ENCODE results near the gene USP48.
A peak's percentile ranks its signal among the peaks of the same experiment; 100 is the strongest.

Gene USP48

DNA sequence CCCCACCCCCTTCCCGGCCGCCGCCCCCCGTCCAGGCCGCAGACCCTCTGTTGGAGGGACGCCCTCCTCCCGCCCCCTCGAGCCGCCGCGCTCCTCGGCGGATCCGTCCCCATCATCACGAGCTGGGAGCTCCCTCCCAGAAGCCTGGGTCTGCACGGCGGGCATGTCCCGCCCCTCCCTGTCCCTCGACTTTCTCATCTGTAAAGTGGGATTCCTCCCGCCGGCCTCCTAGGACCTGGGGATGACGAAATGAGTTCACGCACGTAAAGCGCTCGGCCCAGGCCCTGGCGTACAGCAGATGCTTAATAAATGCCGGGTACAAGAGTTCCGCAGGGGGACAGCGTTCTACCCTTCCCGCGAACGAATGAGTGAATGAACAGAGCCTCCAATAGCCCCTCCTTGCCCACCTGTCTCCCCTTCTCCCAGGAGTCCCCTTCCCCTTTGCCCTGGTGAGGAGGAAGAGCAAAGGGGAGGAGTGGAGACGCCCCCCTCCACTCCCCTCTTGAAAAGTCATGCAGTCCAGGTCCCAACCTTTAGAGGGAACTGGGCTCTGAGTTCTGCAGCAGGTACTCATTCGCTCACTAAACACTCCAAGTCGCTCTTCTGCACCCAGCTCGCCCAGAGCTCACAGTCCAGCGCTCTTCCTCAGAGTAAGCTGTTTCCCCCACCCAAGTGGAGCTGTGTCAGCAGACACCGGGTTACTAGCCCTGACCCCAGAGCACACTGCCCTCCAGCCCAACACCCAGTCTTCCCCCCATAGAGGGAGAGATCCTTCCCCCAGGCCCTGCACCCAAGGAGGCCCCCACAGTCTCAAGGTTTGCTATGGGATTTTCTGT, 130.6 kb downstream of the USP48 start:
- DNase-seq, result no peak

DNA sequence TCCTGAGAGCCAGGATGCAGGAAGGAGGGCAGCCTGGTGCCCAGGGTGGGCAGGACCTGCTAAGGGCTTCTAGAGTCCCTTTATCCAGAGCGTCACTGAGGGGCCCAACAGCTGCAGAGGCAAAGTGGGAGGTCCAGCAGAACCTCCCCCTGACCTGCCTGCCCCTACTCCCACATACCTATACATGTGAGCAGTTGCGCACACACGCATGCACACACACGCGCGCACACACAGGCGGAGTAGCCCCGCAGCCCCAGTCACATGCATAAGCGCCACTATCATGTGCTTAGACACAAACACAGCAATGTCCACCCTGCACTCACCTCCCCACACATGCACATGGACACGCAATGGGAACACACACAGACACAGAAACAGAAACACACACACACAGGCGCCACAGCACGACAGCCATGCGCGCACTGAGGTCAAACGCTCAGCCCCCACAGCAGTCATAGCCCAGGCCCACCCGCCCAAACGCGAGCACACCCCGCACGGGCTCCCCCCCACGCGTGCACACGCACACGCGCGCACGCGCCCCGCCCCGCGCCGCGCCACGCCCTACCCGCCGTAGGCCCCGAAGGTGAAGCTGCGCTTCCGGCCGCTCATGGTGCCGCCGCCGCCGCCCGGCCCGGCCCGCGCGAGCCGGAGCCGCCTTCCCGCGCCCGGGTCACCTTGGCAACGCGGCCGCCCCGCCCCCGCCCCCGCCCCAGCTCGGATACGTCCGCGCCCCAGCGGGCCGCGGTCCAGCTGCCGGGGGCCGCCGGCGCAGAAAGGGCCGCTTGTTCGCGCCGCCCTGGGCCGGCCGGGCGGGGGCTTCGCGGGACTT, 131.5 kb downstream of the USP48 start:
- DNase-seq, result peak; percentile 37

DNA sequence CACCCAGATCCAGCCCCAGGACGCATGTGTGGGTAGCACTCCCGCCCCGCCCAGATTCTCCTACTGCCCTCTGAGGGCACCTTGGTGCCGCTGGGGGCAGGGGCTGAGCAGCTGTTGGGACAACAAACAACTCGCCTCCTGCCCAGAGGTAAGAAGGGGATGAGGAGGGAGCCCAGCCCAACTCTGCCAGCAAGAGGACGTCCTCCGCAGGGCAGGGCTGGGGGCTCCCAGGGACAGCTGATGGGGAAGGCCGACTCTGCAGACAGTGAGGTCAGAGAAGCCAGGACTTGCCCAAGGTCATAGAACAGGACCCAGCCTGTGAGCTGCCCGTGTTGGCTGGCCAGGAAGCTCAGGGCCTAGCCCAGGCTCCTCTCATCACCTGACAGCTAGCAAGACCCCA, 132.5 kb downstream of the USP48 start:
- no peak for DNase-seq

DNA sequence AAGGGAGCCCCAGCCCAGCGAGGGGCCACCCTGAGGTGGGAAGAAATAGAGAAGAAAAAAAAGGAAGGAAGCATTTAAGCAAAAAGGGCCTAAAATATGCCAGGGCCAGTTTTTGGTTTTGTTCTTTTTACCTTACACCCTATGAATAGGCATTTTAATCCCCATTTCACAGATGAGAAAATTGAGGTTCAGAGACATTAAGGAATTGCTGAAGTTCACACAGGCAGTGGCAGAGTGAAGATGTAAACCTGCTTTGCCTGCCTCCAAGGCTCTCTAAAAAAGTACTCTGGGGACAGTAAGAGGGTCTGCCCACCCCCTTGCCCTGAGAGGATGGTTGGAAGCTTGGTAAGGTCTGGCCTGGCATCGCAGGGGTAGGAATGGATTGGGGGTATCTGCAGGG, 133.6 kb downstream of the USP48 start:
- DNase-seq, result no peak

DNA sequence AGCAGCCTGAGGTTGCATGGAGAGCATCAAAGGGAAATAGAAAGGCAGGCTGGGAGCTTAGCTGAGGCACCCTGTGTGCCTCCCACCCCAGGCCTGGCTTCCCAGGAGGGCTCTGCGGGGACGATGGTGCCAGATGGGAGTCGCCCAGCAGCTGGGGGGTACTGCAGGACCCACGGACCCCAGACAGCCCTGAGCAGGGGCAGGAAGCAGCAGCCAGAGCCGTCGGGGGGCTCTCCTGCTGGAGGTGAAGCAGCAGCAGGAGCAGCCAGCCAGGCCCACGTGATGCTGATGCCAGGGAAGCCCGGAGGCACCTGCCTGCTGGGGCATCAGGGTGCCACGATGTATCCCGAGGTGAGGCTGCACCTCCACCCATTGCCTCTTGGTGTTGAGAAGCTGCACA, 134.2 kb downstream of the USP48 start:
- no peak for DNase-seq

DNA sequence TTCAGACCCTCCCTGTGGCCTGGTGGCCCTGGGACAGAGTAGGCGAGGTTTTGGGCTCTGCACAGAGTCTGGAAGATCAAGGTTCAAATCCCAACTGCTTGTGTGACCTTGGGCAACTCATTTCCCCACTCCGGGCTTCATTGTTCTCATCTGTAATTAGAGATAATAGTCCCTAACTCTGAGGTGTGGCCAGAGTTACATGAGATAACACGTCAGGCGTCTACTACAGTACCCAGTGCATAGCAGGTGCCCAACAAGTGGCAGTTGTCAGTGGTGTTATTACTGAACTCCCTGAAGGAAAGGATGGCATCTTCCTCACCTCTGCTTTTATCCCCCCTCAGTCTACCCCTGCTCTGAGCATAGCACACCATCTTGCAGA, 134.6 kb downstream of the USP48 start:
- DNase-seq, result no peak

DNA sequence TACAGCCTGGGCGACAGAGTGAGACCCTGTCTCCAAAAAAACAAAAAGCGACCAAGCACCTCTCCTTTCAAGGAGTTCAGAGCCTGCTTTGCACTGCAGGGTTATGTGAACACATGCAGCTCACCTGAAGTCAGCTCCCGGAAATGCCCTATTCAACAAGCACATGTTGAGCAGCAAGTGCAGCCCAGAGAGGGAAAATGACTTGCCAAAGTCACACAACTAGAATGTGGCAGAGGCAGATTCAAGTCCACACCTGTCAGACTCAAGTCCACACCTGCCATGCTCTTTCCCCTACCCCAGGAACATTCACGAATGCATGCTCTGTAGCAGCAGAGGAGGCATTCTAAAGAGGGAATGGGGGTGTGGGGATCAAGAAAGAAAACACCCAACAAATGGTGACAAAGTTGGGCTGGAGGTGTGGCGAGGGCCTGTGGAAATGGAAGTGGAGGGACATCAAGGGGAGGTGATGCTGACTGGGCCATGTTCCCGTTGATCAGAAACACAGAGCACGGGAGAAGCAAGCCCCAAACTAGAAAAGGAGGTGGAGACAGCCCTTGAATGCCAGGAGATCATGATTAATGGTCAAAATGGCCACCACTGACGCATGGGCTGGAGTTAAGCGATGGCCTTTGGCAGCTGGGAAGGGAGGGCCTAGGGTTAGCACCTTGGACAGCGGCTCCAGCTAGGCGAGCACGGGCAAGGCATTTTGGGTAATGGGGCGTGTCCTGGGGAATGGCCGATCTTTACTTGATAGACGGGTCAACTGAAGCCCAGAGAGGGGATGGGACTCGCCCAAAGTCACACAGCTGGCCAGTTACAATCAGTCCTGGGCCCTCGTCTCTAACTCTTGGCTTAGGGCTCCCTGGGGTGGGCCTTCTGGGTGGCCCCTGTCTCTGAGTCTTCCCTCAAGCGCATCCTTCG, 135.3 kb downstream of the USP48 start:
- peak; percentile 49 for DNase-seq

DNA sequence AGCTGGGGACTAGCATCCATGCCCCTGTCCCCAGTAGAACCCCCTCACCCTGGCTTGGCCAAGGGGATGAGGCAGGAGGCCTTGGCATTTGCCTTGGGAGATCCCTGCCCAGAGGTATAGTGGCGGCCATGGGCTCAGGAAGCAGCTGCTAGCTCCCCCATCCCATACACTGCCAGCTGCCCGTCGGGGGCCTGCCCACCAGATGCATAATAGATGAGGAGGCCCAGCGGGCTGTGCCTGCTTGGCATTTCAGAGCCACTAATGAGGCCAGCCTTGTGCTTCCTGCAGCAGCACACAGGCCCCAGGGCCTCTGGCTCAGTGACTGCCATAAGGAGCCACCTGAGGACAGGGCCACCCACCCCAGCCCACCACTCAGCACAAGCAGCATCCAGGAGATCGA, 137.4 kb downstream of the USP48 start:
- DNase-seq, result no peak

DNA sequence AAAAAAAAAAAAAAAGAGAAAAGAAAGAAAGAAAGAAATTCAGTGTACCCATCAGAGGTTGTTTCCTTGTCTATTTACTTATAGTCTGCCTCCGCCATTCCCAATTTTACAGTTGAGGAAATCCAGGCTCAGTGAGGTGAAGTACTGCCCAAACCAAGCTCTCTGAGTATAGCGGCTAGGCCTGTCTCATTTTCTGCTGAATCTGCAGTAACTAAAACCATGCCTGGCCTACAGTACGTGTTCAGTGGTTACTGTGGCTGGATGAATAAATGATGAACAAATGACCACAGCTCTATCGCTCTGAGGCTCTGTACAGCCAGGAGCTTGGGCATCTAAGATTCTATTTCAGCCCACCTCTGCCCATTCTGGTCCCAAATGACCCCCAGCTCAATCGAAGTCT, 138.0 kb downstream of the USP48 start:
- DNase-seq, result no peak

DNA sequence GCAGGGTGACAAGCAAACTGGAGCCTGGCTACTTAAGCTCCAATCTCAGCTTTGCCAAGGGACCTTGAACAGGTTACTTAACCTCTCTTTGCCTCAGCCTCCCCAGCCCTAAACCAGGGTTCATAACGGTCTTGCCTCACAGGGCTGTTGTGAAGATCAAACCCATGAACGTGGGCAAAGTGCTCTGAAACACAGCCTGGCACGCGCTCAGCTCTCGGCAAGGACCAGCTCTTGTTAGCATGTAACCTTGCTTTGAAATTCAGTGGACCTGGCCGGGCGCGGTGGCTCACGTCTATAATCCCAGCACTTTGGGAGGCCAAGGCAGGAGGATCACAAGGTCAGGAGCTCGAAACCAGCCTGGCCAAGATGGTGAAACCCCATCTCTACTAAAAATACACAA, 138.6 kb downstream of the USP48 start:
- no peak for DNase-seq

DNA sequence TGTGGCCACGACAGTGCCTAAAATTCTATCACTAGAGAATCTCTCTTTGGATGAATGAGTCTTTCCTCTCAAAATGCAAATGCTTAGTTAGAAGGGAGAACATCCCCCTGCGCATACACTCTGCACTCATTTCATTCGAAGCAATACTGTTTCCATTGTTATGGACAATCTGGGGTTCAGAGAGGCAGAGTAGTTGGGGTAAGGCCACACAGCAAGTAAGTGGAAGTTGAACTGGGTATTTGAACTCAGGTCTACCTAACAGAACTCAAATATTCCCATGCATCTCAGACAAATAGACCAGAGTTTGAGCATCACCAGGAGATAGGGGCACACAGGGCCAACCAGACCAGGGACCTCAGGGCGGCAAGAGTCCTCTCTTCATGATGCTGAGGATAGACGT, 139.3 kb downstream of the USP48 start:
- DNase-seq, result no peak

DNA sequence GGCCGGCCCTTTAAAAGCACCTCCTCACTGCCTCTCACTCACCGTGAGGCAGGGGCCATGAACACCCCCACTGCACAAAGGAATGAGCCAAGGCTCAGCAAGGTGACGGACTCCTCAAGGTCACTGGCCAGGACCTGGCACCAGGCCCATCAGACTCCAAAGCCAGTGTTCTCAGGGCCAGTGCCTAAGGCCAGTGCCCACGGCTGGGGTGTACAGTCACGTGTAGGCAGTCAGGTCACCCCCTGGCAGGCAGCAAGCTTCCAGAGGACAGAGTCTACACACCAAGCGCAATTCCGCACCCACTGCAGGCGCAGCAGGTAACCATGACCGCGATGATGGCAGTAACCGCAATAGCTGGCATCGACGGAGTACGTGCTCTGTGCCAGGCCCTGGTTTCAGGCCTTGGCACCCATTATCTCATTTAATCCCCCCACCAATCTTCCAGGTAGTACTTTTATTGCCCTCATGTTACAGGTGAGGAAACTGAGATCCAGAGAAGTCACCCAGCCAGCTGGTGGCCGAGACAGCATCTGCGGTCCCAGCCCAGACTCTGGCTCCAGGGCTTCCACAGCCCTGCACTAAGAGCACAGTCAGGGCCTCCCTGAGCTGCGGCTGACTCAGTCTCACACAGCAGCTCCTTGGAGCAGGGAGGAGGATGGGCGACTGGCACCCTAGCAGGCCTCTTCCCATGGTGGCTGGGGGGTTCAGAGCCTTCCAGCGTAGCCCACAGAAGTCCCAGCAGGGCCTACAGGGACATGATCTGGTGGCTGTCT, 140.8 kb downstream of the USP48 start:
- no peak for DNase-seq

DNA sequence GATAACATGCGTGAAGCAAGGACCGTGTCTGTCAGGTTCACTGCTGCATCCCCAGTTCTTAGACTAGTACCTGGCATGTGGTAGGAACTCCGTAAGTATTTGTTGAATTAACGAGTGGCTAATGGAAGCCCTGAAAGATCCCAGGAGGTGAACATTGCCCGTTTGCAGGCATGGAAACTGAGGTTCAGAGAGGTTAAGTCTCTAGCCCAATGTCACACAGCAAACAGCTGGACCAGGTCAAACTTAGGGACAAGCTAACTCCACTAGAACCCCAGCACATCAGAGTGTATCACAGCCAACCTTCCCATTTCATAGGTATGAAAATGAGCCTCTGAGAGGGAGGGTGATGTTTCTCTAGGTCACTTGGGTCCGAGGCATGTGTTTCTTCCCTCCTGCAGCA, 141.4 kb downstream of the USP48 start:
- DNase-seq, result no peak

DNA sequence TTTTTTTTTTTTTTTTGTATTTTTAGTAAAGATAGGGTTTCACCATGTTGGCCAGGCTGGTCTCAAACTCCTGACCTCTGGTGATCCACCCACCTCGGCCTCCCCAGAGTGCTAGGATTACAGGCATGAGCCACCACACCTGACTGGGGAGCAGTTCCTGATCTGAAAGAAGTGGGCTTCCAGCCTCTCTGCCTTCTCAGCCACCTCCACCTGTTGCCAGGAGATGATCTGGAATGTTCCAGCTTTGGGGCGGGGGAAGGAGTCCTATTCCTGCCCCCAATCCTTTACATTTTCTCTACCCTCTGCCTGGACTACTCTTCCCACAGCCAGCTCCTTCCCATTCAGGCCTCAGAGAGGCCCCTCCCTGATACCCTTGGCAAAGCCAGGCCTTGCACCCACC, 141.9 kb downstream of the USP48 start:
- DNase-seq, result no peak

DNA sequence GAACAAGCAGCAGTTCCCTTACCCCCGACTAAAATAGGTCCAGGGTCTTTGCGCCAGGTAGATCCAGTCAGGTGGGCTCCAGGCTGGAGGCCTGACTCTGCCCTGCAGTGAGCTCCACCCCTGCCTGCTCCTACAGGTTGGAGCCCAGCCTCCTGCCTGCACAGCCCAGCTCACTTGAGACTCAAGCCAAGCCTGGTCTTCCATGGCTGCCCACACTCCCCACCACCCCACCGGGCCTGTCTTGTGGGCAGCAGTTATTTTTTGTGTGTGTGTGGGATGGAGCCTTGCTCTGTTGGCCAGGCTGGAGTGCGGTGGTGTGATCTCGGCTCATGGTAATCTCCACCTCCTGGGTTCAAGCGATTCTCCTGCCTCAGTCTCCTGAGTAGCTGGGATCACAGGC, 142.3 kb downstream of the USP48 start:
- DNase-seq, result no peak

DNA sequence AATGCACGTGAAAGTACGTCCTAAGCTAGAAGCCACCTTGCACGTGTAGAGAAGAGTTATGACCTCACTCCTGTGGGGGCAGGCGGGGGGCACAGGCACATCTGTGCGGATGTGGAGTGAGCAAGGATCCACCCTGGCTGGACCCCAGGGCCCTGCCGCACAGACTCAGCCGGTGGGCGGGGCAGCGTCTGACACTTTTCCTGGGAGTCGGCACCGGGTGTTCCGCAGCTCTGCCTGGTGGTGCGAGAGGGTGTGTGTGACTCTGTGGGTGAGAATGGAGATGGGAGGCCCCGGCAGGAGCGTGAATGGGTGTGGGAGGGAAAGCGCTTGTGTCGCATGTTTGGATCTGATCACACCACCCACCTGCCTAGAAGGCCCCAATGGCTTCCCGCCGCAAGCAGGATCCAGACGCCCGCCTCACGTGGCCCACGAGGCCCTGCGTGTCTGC, 143.3 kb downstream of the USP48 start:
- no peak for DNase-seq

DNA sequence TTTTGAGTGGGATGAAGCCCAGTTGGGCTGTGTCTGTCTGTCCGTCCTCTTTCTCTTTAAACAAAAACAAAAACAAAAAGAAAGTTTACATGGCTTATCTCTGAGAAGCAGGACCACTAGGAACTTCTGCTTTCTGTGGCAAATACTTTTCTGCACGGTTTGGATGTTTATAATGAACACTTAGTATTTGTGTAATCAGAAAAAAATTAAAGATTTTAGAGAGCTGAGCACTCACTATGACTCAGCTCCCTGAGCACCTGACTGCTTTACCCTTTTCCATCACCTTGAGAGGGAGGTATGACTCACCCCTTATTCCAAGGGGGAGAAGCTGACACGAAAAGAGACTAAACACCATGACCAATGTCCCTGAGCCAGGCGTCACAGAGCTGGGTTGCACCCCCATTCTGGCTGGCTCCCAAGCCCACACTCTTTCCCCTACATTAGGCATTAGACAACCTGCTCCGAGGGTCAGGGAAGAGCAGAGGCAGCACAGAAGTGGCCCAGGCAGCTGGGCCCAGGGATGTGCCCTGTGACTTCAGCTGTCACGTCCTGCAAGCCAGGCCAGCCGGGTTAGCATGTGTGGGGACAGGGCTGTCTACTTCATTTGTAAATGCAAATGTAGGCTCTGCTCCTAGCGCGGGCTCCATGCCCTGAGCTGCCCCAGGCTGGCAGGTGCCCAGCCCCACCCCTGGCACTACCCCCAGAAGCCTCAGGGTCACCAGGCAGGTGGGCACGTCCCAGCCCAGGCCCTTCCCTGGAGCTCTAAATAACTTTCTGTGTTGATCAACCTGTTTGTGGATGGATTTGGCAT, 144.2 kb downstream of the USP48 start:
- DNase-seq, result peak; percentile 52

DNA sequence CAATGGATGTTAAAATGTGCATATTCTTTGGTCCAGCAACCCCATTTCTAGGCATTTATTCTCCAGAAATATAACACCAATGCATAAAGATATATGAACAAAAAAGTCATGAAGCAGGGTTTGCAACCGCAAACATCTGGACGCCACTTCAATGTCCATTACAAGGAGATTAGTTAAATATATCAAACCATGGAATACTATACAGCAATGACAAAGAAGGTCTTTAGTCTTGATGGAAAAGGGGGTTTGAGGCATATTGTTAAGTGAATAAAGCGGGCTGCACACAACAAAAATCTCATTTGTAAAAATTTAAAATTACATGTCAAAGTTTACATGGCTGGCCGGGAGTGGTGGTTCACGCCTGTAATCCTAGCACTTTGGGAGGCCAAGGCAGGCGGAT, 145.4 kb downstream of the USP48 start:
- no peak for DNase-seq

DNA sequence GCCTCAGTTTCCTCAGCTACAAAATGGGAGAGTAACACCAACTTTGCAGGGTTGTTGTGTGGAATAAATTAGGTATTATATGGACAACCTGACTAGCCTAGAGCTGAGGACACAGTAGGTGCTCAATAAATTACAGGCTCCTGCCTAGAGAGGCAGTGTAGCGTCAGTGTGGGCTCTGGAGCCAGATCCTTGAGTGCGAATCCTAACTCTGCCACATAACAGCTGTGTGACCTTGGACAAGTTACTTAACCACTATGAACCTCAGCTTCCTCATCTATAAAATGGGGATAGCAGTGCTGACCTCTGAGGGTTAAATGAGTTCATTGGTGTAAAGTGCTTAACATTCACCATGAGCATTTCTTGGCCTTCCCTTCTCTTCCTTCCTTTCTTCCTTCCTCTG, 146.9 kb downstream of the USP48 start:
- no peak for DNase-seq

DNA sequence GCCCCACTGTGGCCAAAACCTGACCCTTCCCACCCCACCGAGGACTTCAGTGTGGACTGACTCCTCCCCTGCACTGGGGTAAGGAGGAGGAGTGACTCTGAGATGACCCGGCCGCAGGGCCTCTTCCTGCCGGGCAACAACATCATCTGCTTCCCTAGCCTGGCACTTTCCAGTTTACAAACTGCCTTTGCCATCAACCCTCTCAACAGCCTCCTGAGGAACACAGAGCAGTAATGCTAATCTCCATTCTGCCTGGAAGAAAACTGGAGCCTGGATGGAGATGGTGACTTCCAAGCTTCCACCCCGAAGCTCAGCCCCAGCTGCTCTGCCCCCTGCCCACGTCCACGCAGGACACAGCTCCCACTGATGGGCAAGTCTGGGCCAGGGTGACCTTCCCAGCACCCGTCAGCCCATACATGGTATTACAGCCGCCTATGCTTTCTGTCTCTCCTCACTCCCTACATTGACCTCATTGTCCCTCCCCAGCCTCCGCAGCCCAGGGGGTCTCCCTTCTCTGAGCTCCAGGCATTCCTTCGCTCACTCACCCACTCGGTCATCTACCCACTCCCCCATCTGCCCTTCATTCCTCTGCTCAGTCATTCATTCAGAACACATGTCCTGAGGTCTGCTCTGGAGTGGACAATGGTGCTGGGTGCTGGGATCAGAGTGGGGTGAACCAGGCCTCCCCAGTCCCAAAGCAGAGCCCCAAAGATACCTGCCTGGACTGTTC, 148.0 kb downstream of the USP48 start:
- no peak for DNase-seq

All from activated CD4-positive, alpha-beta T cell treated with anti-CD3 and anti-CD28 coated beads, Interleukin-10, Interleukin-2, amounts not matched to agents 100 ng/mL and 50 ng/mL, durations not matched to agents 16 hours and 8 hours (primary cell).